DOHH2 (cell line): Measurements from ENCODE around the gene TBC1D20.

Source experiments
- CTCF ChIP-seq: fragments of 200-600 bp; sonication (generic); IDR thresholded peaks from one replicate; pipeline ENCODE4 v1.5.1; 2014; ENCODE audit warnings: antibody characterized with exemption, mild to moderate bottlenecking, low read depth, low read length; ENCODE audit not compliant: poor library complexity, severe bottlenecking
- EZH2phosphoT487 ChIP-seq: fragments of 200-600 bp; sonication (generic); IDR thresholded peaks from 2 replicates; pipeline ENCODE4 v1.6.1; 2017; ENCODE audit warnings: borderline replicate concordance, mild to moderate bottlenecking, antibody characterized with exemption, low read length, moderate library complexity, mixed read lengths

- TF ChIP-seq CTCF = no peak
- no peak for TF ChIP-seq EZH2phosphoT487
These were observed 65.5 kb downstream of the TBC1D20 start for GRCh38 chr20:396619-397431.
